Endothelial cell of umbilical vein (primary cell): ENCODE measurements around the gene HOXA11. TPM values are rescaled to one million over a fixed set of nuclear protein-coding genes. Genes with fewer than 3 reads are reported as not detected.

Experiments used
- BruUV-seq: library from RNA; stranded (reverse); fragments of 400-500 nt; replicated peaks from 2 replicates; lab custom pipeline; 2021; lab: Mats Ljungman, UMichigan
- CTCF ChIA-PET: fragments of 300-600, 350-600 bp; sonication (Branson Sonifier 250); formaldehyde crosslinking; loops from one replicate; lab custom pipeline; 2021; ENCODE audit warnings: antibody characterized with exemption, inconsistent platforms; lab: Charles Lee
- POLR2A ChIA-PET: fragments of 300-600, 350-600 bp; sonication (Branson Sonifier 250); formaldehyde crosslinking; loops from one replicate; lab custom pipeline; 2021; ENCODE audit warnings: antibody characterized with exemption, inconsistent platforms; lab: Charles Lee
- DNase-seq: peaks from one replicate; pipeline ENCODE4 v3.0.0-alpha.2; 2011; ENCODE audit warnings: low read depth, low spot score
- FAIRE-seq: peaks from 2 replicates; lab custom pipeline; 2011; peaks lifted over from hg19 to GRCh38; lab: Jason Lieb, UNC
- H2AFZ ChIP-seq: 2 replicates; pipeline ENCODE4 v1.6.0; 2012; ENCODE audit warnings: low read depth, low read length, control low read depth, inconsistent platforms
- H3K27ac ChIP-seq: 2 replicates; pipeline ENCODE4 v1.5.1; 2011; ENCODE audit warnings: low read depth, mild to moderate bottlenecking, control low read depth, low read length, moderate library complexity; ENCODE audit not compliant: insufficient read depth
- H3K27me3 ChIP-seq, 2 experiments: 2 replicates each; pipeline versions ENCODE4 v1.6.0 to v1.6.1; 2011; ENCODE audit warnings: low read length in 2 of 2, mixed read lengths in 1 of 2; ENCODE audit not compliant: control insufficient read depth in 2 of 2, insufficient read depth in 2 of 2
- H3K36me3 ChIP-seq, 2 experiments: 2 replicates in 1 of 2; 3 replicates in 1 of 2; pipeline ENCODE4 v1.5.1; 2011; ENCODE audit warnings: low read length in 2 of 2, mild to moderate bottlenecking in 1 of 2, moderate library complexity in 1 of 2; ENCODE audit not compliant: control insufficient read depth in 2 of 2, insufficient read depth in 2 of 2; ENCODE audit errors: extremely low read depth in 1 of 2
- H3K4me1 ChIP-seq: 3 replicates; pipeline ENCODE4 v1.5.1; 2011; ENCODE audit warnings: mild to moderate bottlenecking, low read length; ENCODE audit not compliant: control insufficient read depth, insufficient read depth; ENCODE audit errors: extremely low read depth
- H3K4me2 ChIP-seq: 2 replicates; pipeline ENCODE4 v1.6.1; 2011; ENCODE audit warnings: low read length, control low read depth, mixed read lengths; ENCODE audit not compliant: insufficient read depth
- H3K4me3 ChIP-seq, 3 experiments: fragments of 200-600 bp in 1 of 3; sonication (generic), shearing (Covaris generic) in 1 of 3; replicated peaks in 1 of 3; 2 replicates each; pipeline ENCODE4 v1.5.1; 2011 to 2016; ENCODE audit warnings: control low read depth in 3 of 3, low read length in 3 of 3, mild to moderate bottlenecking in 2 of 3, inconsistent platforms in 1 of 3, low read depth in 1 of 3, moderate library complexity in 1 of 3; ENCODE audit not compliant: insufficient read depth in 1 of 3
- H3K79me2 ChIP-seq: 2 replicates; pipeline ENCODE4 v1.6.0; 2012; ENCODE audit warnings: low read length, inconsistent platforms; ENCODE audit not compliant: control insufficient read depth, insufficient read depth
- H3K9ac ChIP-seq: replicated peaks from 2 replicates; pipeline ENCODE3; 2011; ENCODE audit warnings: low read length, control low read depth; ENCODE audit not compliant: insufficient read depth; ENCODE audit errors: extremely low read depth
- H3K9me1 ChIP-seq: replicated peaks from 3 replicates; pipeline ENCODE4 v1.6.0; 2011; ENCODE audit warnings: mild to moderate bottlenecking, low read length; ENCODE audit not compliant: control insufficient read depth, insufficient read depth; ENCODE audit errors: extremely low read depth
- H3K9me3 ChIP-seq: replicated peaks from 2 replicates; pipeline ENCODE4 v1.5.1; 2012; ENCODE audit warnings: low read length, inconsistent platforms; ENCODE audit not compliant: control insufficient read depth, insufficient read depth
- H4K20me1 ChIP-seq: replicated peaks from 2 replicates; pipeline ENCODE3; 2011; ENCODE audit warnings: mild to moderate bottlenecking, low read length; ENCODE audit not compliant: control insufficient read depth, insufficient read depth; ENCODE audit errors: extremely low read depth
- EZH2 ChIP-seq: IDR thresholded peaks from 2 replicates; pipeline ENCODE4 v1.6.1; 2012; ENCODE audit warnings: borderline replicate concordance, low read depth, mild to moderate bottlenecking, moderate library complexity, low read length, inconsistent platforms; ENCODE audit not compliant: severe bottlenecking
- FOS ChIP-seq: IDR thresholded peaks from 2 replicates; pipeline ENCODE4 v1.6.1; 2011; ENCODE audit warnings: mild to moderate bottlenecking, low read length, moderate library complexity, borderline replicate concordance; ENCODE audit not compliant: insufficient read depth
- GATA2 ChIP-seq: IDR thresholded peaks from 2 replicates; pipeline ENCODE4 v1.7.0; 2011; ENCODE audit warnings: low read depth, mild to moderate bottlenecking, moderate library complexity, mixed read lengths, low read length; ENCODE audit not compliant: insufficient read length, insufficient read depth
- JUN ChIP-seq: IDR thresholded peaks from 2 replicates; pipeline ENCODE4 v1.6.1; 2011; ENCODE audit warnings: borderline replicate concordance, low read depth; ENCODE audit not compliant: insufficient read length, insufficient read depth
- MYC ChIP-seq: IDR thresholded peaks from one replicate; pipeline ENCODE4 v1.6.1; 2011; ENCODE audit warnings: mild to moderate bottlenecking, low read depth, low read length
- POLR2A ChIP-seq: IDR thresholded peaks from 2 replicates; pipeline ENCODE4 v1.6.1; 2012; ENCODE audit warnings: low read depth, mild to moderate bottlenecking, control low read depth, low read length
- POLR2AphosphoS5 ChIP-seq: IDR thresholded peaks from 2 replicates; pipeline ENCODE4 v1.6.1; 2012; ENCODE audit warnings: low read depth, mild to moderate bottlenecking, control low read depth, low read length, moderate library complexity; ENCODE audit not compliant: insufficient read depth
- dilution Hi-C: fragments of 300-500 bp; cut with MboI; formaldehyde crosslinking; loops from one replicate; pipeline ENCODE4 v1.15.0; 2019; ENCODE audit warnings: low sequenced_read_pairs; ENCODE audit not compliant: extremely low pct_ligation_motif_present
- intact Hi-C: fragments of 100-400 bp; cut with micrococcal nuclease; formaldehyde crosslinking; loops from one replicate; pipeline ENCODE4 v1.10.0; 2022
- polyA plus RNA-seq, 4 experiments: library from polyadenylated mRNA; depleted of rRNA in 3 of 4; stranded (reverse) in 3 of 4; unstranded in 1 of 4; fragments of >200 nt; gene quantifications; 2 replicates each; pipeline versions ENCODE4 v1.2.1 to v1.2.3, GENCODE V29; 2011 to 2012; ENCODE audit warnings: missing spikeins in 1 of 4
- total RNA-seq: library from RNA; stranded (reverse); gene quantifications from 2 replicates; pipeline ENCODE4 v1.2.3, GENCODE V29; 2021
- TF ChIP-seq, protein P1 (sequence below), 2 donors: IDR thresholded peaks; 1 replicate in 1 of 2; 2 replicates in 1 of 2; pipeline ENCODE4 v1.5.1; 2011; ENCODE audit warnings: low read length in 2 of 2, mild to moderate bottlenecking in 2 of 2, moderate library complexity in 2 of 2, control low read depth in 1 of 2, inconsistent platforms in 1 of 2, low read depth in 1 of 2; ENCODE audit not compliant: insufficient read depth in 1 of 2; ENCODE audit errors: extremely low read depth in 1 of 2
- TF ChIP-seq, protein P2 (sequence below): IDR thresholded peaks from 2 replicates; pipeline ENCODE4 v1.6.1; 2011; ENCODE audit not compliant: insufficient read depth, insufficient read length

HOXA11 gene
- total and polyA plus RNA-seq, 2 donors (not counting 3 experiments of a cell fraction or from before 2014, with no cell fraction given) = 10.4 to 16.7 TPM

DNA sequence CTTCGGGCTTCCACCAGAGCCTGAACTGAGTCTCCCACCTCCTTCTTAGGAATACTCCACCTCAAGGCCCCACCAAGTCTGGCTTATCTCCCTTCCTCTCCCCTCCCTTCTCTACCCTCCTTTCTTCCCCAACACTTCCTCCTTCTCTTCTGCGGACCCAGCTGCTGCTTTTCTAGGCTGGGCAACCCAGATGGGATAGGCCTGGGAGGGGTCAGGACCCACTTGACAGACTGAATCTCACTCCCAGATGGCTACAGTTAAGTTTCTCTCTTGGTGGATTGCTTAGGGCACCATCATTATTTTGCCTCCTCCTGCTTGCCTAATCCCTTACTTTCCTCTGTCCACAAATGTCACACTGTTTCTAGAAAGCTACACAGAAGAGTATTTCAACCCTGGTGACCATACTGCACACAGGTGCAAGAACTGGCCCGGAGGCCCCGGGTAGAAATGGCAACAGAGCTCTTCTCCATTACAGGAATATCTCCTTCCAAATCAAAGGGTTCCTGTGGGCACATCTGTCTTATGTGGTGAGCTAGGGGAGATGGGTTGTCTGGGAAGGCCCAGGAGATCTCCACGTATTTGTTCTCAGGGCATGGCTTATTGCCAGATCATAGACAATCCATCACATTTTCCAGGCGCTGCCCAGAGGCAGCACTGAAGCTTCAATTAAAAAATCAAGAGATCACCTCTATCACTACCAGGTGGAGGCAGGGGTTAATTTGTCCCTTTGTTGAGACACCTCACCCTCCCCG, 5.1 kb upstream of the HOXA11 start:
- peaks cover 26% of the 10 kb centered on the region for H3K79me2 ChIP-seq
- no peaks in the 10 kb centered on the region for H4K20me1 ChIP-seq
- H3K9me3 ChIP-seq = no peaks in the 10 kb centered on the region
- H3K4me3 ChIP-seq = no peak overlapping the region
- no peak overlapping the region for H3K9ac ChIP-seq
- POLR2A ChIA-PET = no interaction called here
- dilution Hi-C loops (no loop called here), intact Hi-C loops (loop anchor here (2.0 to 5.0 kb wide), 3 partner anchors 473 to 1333 kb away; partner anchors contain the start of gene HIBADH)
- BruUV-seq = no TSS peak
- no peak overlapping the region for H3K27ac ChIP-seq
- H3K9me1 ChIP-seq = no peaks in the 10 kb centered on the region
- TF ChIP-seq JUN (no peak), POLR2AphosphoS5 (no peak), MYC (no peak), POLR2A (no peak), GATA2 (no peak), EZH2 (no peak), FOS (no peak)
- TF ChIP-seq, protein P1, sequence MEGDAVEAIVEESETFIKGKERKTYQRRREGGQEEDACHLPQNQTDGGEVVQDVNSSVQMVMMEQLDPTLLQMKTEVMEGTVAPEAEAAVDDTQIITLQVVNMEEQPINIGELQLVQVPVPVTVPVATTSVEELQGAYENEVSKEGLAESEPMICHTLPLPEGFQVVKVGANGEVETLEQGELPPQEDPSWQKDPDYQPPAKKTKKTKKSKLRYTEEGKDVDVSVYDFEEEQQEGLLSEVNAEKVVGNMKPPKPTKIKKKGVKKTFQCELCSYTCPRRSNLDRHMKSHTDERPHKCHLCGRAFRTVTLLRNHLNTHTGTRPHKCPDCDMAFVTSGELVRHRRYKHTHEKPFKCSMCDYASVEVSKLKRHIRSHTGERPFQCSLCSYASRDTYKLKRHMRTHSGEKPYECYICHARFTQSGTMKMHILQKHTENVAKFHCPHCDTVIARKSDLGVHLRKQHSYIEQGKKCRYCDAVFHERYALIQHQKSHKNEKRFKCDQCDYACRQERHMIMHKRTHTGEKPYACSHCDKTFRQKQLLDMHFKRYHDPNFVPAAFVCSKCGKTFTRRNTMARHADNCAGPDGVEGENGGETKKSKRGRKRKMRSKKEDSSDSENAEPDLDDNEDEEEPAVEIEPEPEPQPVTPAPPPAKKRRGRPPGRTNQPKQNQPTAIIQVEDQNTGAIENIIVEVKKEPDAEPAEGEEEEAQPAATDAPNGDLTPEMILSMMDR (IDR thresholded peaks at IDR 0.05; ENCODE audit: extremely low read depth in 1 of 2, insufficient read depth in 1 of 2, low read depth in 1 of 2, low read length in 2 of 2) = no peak
- TF ChIP-seq, protein P2, sequence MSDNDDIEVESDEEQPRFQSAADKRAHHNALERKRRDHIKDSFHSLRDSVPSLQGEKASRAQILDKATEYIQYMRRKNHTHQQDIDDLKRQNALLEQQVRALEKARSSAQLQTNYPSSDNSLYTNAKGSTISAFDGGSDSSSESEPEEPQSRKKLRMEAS = no peak
- no peak for FAIRE-seq
- peaks cover 15 to 23% of the 10 kb centered on the region in 2 experiments for H3K27me3 ChIP-seq
- peaks cover 44% of the 10 kb centered on the region for H3K4me1 ChIP-seq
- no peak overlapping the region for H2AFZ ChIP-seq
- H3K4me2 ChIP-seq = no peak overlapping the region
- CTCF ChIA-PET = interaction anchor here (0.9 to 5.0 kb wide), 4 partner anchors 10 to 904 kb away, joined by 3 to 42 read pairs (median 4); partner anchors contain the start of gene HOXA13
- DNase-seq = no peak
- H3K36me3 ChIP-seq = no peaks in the 10 kb centered on the region
